HG03521 (cell line): ENCODE results near the gene ADCK2.
"Not testable (repeated sequence)": the region's sequence is repeated elsewhere in the genome, so short reads cannot be mapped to it uniquely, and the experiment has no call there.

Source experiments
- ATAC-seq: cut with Tn5 transposase; IDR thresholded peaks from one replicate; pipeline ENCODE4 v1.9.1; 2021; ENCODE audit warnings: mild to moderate bottlenecking, moderate library complexity; ENCODE audit not compliant: unreplicated experiment

Gene ADCK2

GRCh38 chr7:140672382-140673062 is at the start of gene ADCK2:
Gene ADCK2 (plus strand): TSS chr7:140672945. CDS start chr7:140673331, 386 bp downstream.
- ATAC-seq: peak; percentile 53

GRCh38 chr7:140623980-140624379 is 48.8 kb upstream of the ADCK2 start:
- no peak for ATAC-seq

GRCh38 chr7:140624392-140625191 is 48.2 kb upstream of the ADCK2 start:
- no peak for ATAC-seq

GRCh38 chr7:140625192-140625558 is 47.6 kb upstream of the ADCK2 start:
- ATAC-seq: not testable (repeated sequence)

GRCh38 chr7:140625908-140626868 is 46.6 kb upstream of the ADCK2 start:
- no peak for ATAC-seq

GRCh38 chr7:140631021-140631420 is 41.7 kb upstream of the ADCK2 start:
- no peak for ATAC-seq

GRCh38 chr7:140631602-140632001 is 41.1 kb upstream of the ADCK2 start:
- ATAC-seq: no peak

GRCh38 chr7:140635345-140635744 is 37.4 kb upstream of the ADCK2 start:
- no peak for ATAC-seq

GRCh38 chr7:140635816-140636215 is 36.9 kb upstream of the ADCK2 start:
- ATAC-seq: no peak

GRCh38 chr7:140637400-140637799 is 35.3 kb upstream of the ADCK2 start:
- no peak for ATAC-seq

- no peak for ATAC-seq
These were observed 34.5 kb upstream of the ADCK2 start for GRCh38 chr7:140638173-140638791.

- ATAC-seq: no peak
These were observed 33.2 kb upstream of the ADCK2 start for GRCh38 chr7:140639366-140640053.

GRCh38 chr7:140640060-140640637 is 32.6 kb upstream of the ADCK2 start:
- no peak for ATAC-seq

- no peak for ATAC-seq
These were observed 31.8 kb upstream of the ADCK2 start, which contains the start of gene DENND2A for GRCh38 chr7:140640727-140641523. Gene DENND2A (minus strand): TSS chr7:140640813. CDS start chr7:140602397, 38,416 bp downstream.

GRCh38 chr7:140641524-140642195 is 31.1 kb upstream of the ADCK2 start:
- ATAC-seq: no peak

- no peak for ATAC-seq
These were observed 29.3 kb upstream of the ADCK2 start for GRCh38 chr7:140643416-140643815.

- ATAC-seq: not testable (repeated sequence)
These were observed 28.0 kb upstream of the ADCK2 start for GRCh38 chr7:140644761-140645160.

GRCh38 chr7:140645166-140645900 is 27.4 kb upstream of the ADCK2 start:
- no peak for ATAC-seq
